GM21529 (cell line): Measurements from ENCODE around the gene PDSS2.
"Not testable (repeated sequence)": the region's sequence is repeated elsewhere in the genome, so short reads cannot be mapped to it uniquely, and the experiment has no call there.

Experiments used
- ATAC-seq: cut with Tn5 transposase; IDR thresholded peaks from one replicate; pipeline ENCODE4 v1.9.1; 2021; ENCODE audit not compliant: unreplicated experiment

Gene PDSS2

DNA sequence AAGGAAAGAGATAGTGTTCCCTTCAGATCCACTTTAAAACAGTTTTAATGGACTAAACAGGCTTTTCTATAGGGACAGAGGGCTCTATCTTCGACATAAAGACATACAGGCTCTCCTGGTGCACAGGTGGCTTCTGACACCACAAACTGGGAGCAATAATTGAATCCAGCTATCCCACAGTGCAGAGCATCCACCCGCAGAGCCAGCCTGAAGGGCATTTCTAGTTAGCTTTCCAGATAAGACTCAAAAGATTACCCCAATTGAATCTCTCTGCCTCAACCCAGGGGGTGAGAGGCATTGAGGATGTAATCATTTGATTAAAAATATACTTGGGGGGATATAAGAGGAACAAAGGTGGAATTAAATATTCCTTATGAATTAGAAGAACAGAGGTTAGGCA lies 279.3 kb downstream of the PDSS2 start:
- ATAC-seq: no peak

- ATAC-seq: no peak
Measured at GRCh38 chr6:107179004-107179403, 280.4 kb downstream of the PDSS2 start.

GRCh38 chr6:107173779-107174178 lies 285.6 kb downstream of the PDSS2 start:
- ATAC-seq: no peak

GRCh38 chr6:107171513-107171912 lies 287.9 kb downstream of the PDSS2 start:
- ATAC-seq: no peak

DNA sequence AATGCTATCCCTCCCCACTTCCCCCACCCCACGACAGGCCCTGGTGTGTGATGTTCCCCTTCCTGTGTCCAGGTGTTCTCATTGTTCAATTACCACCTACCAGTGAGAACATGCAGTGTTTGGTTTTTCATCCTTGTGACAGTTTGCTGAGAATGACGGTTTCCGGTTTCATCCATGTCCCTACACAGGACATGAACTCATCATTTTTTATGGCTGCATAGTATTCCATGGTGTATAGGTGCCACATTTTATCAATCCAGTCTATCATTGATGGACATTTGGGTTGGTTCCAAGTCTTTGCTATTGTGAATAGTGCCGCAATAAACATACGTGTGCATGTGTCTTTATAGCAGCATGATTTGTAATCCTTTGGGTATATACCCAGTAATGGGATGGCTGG lies 295.1 kb downstream of the PDSS2 start:
- not testable (repeated sequence) for ATAC-seq

DNA sequence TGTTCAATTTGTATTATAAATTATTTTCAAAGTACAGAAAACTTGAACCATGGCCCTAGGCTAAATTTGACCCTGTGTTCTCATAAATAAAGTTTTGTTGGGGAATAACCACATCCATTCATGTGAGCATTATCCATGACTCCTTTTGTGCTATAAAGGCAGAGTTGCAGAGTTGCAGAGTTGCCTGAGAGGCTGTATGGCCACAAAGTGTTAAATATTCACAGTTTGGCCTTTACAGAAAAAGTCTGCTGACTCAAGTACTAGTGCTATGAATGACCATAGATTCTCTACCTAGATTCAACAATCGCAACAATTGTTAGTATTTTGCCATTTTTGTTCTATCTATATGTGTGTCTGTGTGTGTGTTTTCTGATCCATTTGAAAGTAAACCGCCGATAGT lies 297.8 kb downstream of the PDSS2 start:
- ATAC-seq: no peak

- ATAC-seq: no peak
Measured at GRCh38 chr6:107156617-107157016, 302.7 kb downstream of the PDSS2 start.

DNA sequence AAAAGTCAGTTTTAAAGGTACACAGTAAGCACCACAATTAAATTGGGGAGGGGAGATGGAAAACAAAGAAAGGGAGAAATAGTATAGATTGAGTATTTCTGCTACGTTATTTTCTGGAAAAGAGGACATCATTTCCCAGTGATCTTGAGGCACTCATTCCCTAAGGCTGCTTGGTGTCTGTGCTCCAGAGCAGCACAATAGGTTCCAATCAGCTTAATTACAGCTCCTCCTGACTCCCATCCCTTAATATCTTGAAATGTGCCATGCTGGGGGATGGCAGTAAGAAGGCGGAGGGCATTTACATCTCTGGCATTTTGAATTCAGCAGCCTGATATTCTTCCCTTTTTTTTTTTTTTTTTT lies 304.6 kb downstream of the PDSS2 start:
- no peak for ATAC-seq

- ATAC-seq: no peak
Measured at GRCh38 chr6:107154131-107154800, 305.1 kb downstream of the PDSS2 start.

DNA sequence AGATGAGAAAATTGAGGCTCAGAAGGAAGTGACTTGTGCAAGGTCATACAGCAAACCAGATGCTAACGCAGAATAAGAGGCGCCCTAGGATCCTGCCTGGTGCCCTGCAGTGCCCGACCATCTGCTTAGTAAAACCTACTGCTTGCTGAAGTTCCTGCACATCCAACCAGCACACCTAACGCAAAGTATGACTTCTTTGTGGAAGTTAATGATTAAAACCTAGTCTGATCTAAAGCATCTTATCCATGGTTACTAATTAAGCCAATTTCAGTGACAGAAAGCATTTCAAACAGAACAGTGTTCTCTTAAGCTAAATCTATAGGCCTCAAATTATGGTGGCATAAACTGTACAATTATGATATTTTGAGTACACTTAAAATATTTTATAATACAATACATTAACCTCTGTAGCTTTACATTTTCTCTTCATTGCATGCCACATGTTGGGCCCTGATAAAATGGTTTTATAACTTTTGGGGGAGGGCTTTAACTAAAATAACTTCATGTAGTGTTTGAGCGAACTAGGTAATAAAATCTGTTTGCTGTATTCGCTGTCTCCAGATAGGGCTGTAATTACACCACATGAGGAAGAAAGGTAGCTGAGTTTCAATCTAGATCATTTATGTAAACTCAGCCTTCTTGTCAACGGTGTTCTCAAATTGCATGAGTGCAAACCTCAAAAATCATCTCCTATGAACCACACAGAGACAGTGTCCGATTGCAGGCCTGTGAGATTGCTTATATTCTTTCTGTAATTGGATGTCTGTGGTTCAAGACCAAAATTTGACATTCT lies 306.5 kb downstream of the PDSS2 start:
- ATAC-seq: no peak

- no peak for ATAC-seq
Measured at GRCh38 chr6:107144666-107145065, 314.7 kb downstream of the PDSS2 start.

GRCh38 chr6:107144014-107144413 lies 315.4 kb downstream of the PDSS2 start:
- ATAC-seq: no peak

- ATAC-seq: no peak
Measured at GRCh38 chr6:107140581-107140980, 318.8 kb downstream of the PDSS2 start.

DNA sequence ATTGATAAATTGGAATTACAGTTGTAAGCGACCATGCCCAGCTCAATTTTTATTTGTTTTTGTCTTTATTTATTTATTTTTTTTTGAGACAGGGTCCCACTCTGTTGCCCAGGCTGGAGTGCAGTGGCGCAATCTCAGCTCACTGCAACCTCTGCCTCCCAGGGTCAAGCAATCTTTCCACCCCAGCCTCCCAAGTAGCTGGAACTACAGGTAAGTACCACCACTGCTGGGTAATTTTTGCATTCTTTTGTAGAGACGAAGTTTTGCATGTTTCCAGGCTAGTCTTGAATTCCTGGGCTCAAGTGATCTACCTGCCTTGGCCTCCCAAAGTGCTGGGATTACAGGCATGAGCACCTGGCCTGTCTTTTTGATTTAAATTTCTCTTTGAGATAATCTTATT lies 323.0 kb downstream of the PDSS2 start:
- not testable (repeated sequence) for ATAC-seq

DNA sequence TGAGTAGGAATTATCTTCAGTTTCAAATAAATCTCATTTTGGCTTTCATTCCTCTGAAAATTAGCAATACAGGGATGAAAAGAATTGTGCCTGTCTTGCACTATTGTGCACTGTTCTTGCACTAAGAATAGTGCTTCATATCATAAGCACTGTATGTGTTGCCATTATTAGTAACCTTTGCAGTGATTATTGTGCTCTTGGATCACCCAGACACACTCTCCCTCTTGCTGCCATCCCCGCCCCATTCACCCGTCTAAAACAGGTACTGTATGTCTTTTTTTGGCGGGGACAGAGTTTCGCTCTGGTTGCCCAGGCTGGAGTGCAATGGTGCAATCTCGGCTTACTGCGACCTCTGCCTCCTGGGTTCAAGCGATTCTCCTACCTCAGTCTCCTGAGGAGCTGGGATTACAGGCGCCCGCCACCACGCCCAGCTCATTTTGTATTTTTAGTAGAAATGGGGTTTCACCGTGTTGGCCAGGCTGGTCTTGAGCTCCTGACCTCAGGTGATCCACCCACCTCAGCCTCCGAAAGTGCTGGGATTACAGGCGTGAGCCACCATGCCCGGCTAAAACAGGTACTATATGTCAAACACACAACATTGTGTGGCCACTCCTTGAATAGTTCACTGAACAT lies 324.2 kb downstream of the PDSS2 start:
- ATAC-seq: not testable (repeated sequence)

DNA sequence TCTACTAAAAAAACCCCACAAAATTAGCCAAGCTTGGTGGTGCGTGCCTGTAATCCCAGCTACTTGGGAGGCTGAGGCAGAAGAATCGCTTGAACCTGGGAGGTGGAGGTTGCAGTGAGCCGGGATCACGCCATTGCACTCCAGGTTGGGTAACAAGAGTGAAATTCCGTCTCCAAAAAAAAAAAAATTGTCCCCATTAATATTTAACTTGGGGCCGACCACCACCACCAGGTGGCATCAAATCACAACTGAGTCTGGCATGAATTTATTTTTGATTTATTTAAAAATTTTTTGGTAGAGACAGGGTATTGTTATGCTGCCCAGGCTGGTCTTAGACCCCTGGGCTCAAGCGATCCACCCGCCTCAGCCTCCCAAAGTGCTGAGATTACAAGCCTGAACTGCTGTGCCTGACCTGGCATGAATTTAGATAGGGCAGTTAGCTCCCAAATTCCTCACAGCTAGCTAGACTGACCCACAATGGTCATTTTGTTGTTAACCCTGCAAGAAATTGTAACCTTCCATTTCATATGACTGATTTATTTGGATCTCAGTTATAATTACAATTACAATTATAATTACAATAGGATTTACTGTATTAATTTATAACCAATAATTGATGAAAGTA lies 326.9 kb downstream of the PDSS2 start:
- no peak for ATAC-seq

DNA sequence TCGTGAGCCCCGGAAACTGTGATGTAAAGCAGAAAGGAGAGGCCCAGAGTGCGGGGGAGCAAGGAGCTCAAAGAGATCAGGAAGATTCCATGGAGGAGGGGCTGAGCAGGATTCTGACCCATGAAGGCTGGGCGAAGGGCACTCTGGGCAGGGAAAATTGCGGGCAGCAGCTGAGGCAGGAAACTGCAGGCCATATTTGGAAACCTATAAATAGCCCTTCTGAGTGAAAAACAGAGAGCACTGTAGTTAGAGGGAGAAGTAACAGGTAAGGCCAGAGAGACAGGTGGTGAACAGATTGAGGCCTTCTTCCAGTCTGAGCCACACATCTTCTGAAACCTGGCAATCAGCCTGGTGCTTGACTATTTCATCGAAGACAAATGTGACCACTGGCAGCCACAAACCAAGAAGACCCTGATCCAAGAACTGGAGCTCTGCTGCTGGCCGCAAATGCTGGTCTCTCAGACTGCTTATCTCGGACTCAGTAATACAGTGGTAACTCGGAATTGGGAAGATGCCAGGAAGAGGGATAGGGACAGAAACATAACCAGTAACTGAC lies 329.9 kb downstream of the PDSS2 start:
- no peak for ATAC-seq

- ATAC-seq: no peak
Measured at GRCh38 chr6:107128577-107128976, 330.8 kb downstream of the PDSS2 start.

- no peak for ATAC-seq
Measured at GRCh38 chr6:107128175-107128574, 331.2 kb downstream of the PDSS2 start.

- ATAC-seq: no peak
Measured at GRCh38 chr6:107125771-107126170, 333.6 kb downstream of the PDSS2 start.

DNA sequence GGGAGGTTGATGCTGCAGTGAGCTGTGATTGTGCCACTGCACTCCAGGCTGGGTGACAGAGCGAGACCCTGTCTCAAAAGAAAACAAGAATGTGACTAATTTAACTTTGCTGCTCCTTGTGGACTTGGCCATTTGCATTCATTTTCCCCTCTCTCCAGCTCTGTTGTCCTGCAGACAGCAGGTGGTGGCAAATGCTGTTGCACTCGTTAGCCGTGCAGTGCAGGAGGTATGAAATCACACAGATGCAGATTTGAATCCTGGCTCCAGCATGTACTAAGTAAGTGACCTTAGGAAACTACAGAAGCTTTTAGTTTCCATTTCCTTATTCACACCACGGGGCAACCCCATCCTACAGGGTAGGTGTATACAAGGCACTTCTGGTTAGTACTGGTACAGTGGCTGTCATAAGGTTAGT lies 334.4 kb downstream of the PDSS2 start:
- peak; percentile 89 for ATAC-seq
